Liver (tissue), 9 donors: ENCODE measurements around the gene PTK7. TPM values are rescaled to one million over a fixed set of nuclear protein-coding genes. Genes with fewer than 3 reads are reported as not detected.

Experiments
- DNase-seq: peaks from one replicate; pipeline ENCODE4 v3.0.0-alpha.2; 2017; ENCODE audit warnings: low spot score
- H3K27ac ChIP-seq, 2 donors: one replicate each; pipeline ENCODE4 v1.7.0; 2013; ENCODE audit warnings: inconsistent platforms in 2 of 2, low read length in 2 of 2, control low read depth in 1 of 2, low read depth in 1 of 2, mild to moderate bottlenecking in 1 of 2
- H3K27me3 ChIP-seq, 4 donors: one replicate each; pipeline versions ENCODE4 v1.6.1 to v1.7.0; 2013; ENCODE audit warnings: low read length in 3 of 4, inconsistent platforms in 1 of 4, mild to moderate bottlenecking in 1 of 4, moderate library complexity in 1 of 4; ENCODE audit not compliant: control insufficient read depth in 4 of 4, insufficient read depth in 4 of 4
- H3K36me3 ChIP-seq, 4 donors: one replicate each; pipeline versions ENCODE4 v1.6.1 to v1.7.0; 2013; ENCODE audit warnings: low read length in 3 of 4, mild to moderate bottlenecking in 3 of 4, low read depth in 1 of 4, moderate library complexity in 1 of 4; ENCODE audit not compliant: control insufficient read depth in 4 of 4, insufficient read depth in 3 of 4
- H3K4me1 ChIP-seq, 4 donors: one replicate each; pipeline versions ENCODE4 v1.6.1 to v1.7.0; 2013; ENCODE audit warnings: low read length in 3 of 4, mild to moderate bottlenecking in 3 of 4, moderate library complexity in 1 of 4; ENCODE audit not compliant: control insufficient read depth in 4 of 4, insufficient read depth in 4 of 4
- H3K4me3 ChIP-seq, 3 donors: one replicate each; pipeline versions ENCODE4 v1.6.1 to v1.7.0; 2013; ENCODE audit warnings: low read length in 3 of 3, control low read depth in 1 of 3, low read depth in 1 of 3, mild to moderate bottlenecking in 1 of 3
- H3K9ac ChIP-seq, 2 donors: one replicate each; pipeline ENCODE4 v1.7.0; 2013; ENCODE audit warnings: low read length in 2 of 2, mild to moderate bottlenecking in 2 of 2, moderate library complexity in 2 of 2, control low read depth in 1 of 2, low read depth in 1 of 2
- H3K9me3 ChIP-seq, 4 donors: one replicate each; pipeline versions ENCODE4 v1.6.1 to v1.7.0; 2013; ENCODE audit warnings: low read length in 3 of 4; ENCODE audit not compliant: control insufficient read depth in 4 of 4
- ATF3 ChIP-seq: IDR thresholded peaks from 2 replicates; pipeline ENCODE4 v1.6.1; 2016; ENCODE audit warnings: antibody characterized with exemption
- CTCF ChIP-seq: fragments of 150-350 bp; IDR thresholded peaks from 2 replicates; pipeline ENCODE4 v1.5.1; 2017; ENCODE audit warnings: improper control_type of control experiment, low read depth, low read length; ENCODE audit not compliant: missing input control
- EGR1 ChIP-seq, 2 donors: IDR thresholded peaks; 2 replicates each; pipeline ENCODE4 v1.6.1; 2016 to 2018; ENCODE audit warnings: antibody characterized with exemption in 2 of 2, low read depth in 2 of 2
- FOXA1 ChIP-seq: IDR thresholded peaks from 2 replicates; pipeline ENCODE4 v1.6.1; 2016; ENCODE audit warnings: antibody characterized with exemption
- FOXA2 ChIP-seq: IDR thresholded peaks from 2 replicates; pipeline ENCODE4 v1.6.1; 2016; ENCODE audit warnings: antibody characterized with exemption
- HNF4A ChIP-seq, 2 donors: conservative IDR thresholded peaks; 2 replicates each; pipeline ENCODE4 v1.6.1; 2016; ENCODE audit warnings: antibody characterized with exemption in 2 of 2, mild to moderate bottlenecking in 2 of 2
- JUND ChIP-seq, 2 donors: IDR thresholded peaks; 2 replicates each; pipeline ENCODE4 v1.6.1; 2016; ENCODE audit warnings: antibody characterized with exemption in 2 of 2
- MAX ChIP-seq: IDR thresholded peaks from 2 replicates; pipeline ENCODE4 v1.6.1; 2016; ENCODE audit warnings: antibody characterized with exemption
- NR2F2 ChIP-seq: IDR thresholded peaks from 2 replicates; pipeline ENCODE4 v1.6.1; 2016; ENCODE audit warnings: antibody characterized with exemption
- RAD21 ChIP-seq, 2 donors: IDR thresholded peaks; 2 replicates each; pipeline ENCODE4 v1.6.1; 2016; ENCODE audit warnings: antibody characterized with exemption in 2 of 2, mild to moderate bottlenecking in 2 of 2
- REST ChIP-seq: IDR thresholded peaks from 2 replicates; pipeline ENCODE4 v1.6.1; 2016; ENCODE audit warnings: antibody characterized with exemption, mild to moderate bottlenecking
- RXRA ChIP-seq, 2 donors: IDR thresholded peaks; 2 replicates each; pipeline ENCODE4 v1.6.1; 2017 to 2018; ENCODE audit warnings: antibody characterized with exemption in 2 of 2, mild to moderate bottlenecking in 1 of 2
- SP1 ChIP-seq: IDR thresholded peaks from 2 replicates; pipeline ENCODE4 v1.6.1; 2018; ENCODE audit warnings: antibody characterized with exemption, mild to moderate bottlenecking
- TAF1 ChIP-seq: conservative IDR thresholded peaks from 2 replicates; pipeline ENCODE4 v1.6.1; 2016; ENCODE audit warnings: antibody characterized with exemption, mild to moderate bottlenecking
- YY1 ChIP-seq: IDR thresholded peaks from 2 replicates; pipeline ENCODE4 v1.6.1; 2016; ENCODE audit warnings: antibody characterized with exemption, mild to moderate bottlenecking
- ZBTB33 ChIP-seq: IDR thresholded peaks from 2 replicates; pipeline ENCODE4 v1.6.1; 2016; ENCODE audit warnings: antibody characterized with exemption
- WGBS: extraction: QIAGEN DNeasy Blood & Tissue Kit; methylation state at CpG from one replicate; pipeline ENCODE4 v1.1.7; 2013; 5-methylcytosine and 5-hydroxymethylcytosine counted together
- polyA plus RNA-seq, 2 donors: library from polyadenylated mRNA; stranded (reverse) in 1 of 2; unstranded in 1 of 2; fragments of 200-250 nt in 1 of 2; fragments of >200 nt in 1 of 2; fragmentation: Nextera tagmentation in 1 of 2; extraction: Ambion mirVana in 1 of 2; gene quantifications; one replicate each; pipeline versions ENCODE4 v1.2.1 to v1.2.3, GENCODE V29; 2013 to 2015
- total RNA-seq, 2 donors: library from RNA; depleted of rRNA; stranded (reverse); fragments of >200 nt; gene quantifications; one replicate each; pipeline ENCODE4 v1.2.3, GENCODE V29; 2014
- donor health status: healthy.
- donor health status: healthy.
- donor health status: healthy.
- donor health status: healthy.
- donor health status: healthy.

PTK7 gene
- total and polyA plus RNA-seq, 4 donors, result 0.67 to 10.5 (median 1.3) TPM

GRCh38 chr6:43170417-43170930 is 94.4 kb downstream of the PTK7 start:
- Histone ChIP-seq H3K9me3 (no peaks in the 10 kb centered on the region), H3K9ac (peak overlapping the region; percentile 34 to 85), H3K4me1 (peaks cover 5 to 33% (median 20%) of the 10 kb centered on the region in 4 donors), H3K4me3 (peak overlapping the region; percentile 22 to 66 (median 44)), H3K27me3 (no peaks in the 10 kb centered on the region), H3K27ac (peak overlapping the region; percentile 89 to 90), H3K36me3 (peaks cover 0 to 6% (median 3%) of the 10 kb centered on the region in 4 donors)
- TF ChIP-seq FOXA1 (no peak), TAF1 (peak; percentile 69), ZBTB33 (no peak), HNF4A (conservative IDR thresholded peaks at IDR 0.05) (peak; percentile 29 to 37), EGR1 (IDR thresholded peaks at IDR 0.05; ENCODE audit: low read depth in 2 of 2) (no peak), REST (no peak), RXRA (IDR thresholded peaks at IDR 0.05) (no peak), ATF3 (no peak), SP1 (peak; percentile 83), JUND (IDR thresholded peaks at IDR 0.05) (no peak), NR2F2 (no peak)
- no peak for DNase-seq
- WGBS, result under 1% methylated on average over 18 of the region's 18 CpGs

- peak; percentile 99 for DNase-seq
- Histone ChIP-seq H3K4me3 (peak within 1 kb of the TSS; percentile 77 to 96 (median 92)), H3K36me3 (peaks cover 3 to 12% (median 9%) of the 10 kb centered on the region in 4 donors), H3K4me1 (peaks cover 5 to 33% (median 20%) of the 10 kb centered on the region in 4 donors), H3K27me3 (no peaks in the 10 kb centered on the region), H3K27ac (peak within 1 kb of the TSS; percentile 90 to 91), H3K9ac (peak within 1 kb of the TSS; percentile 82 to 85), H3K9me3 (no peaks in the 10 kb centered on the region)
- WGBS, result under 1% methylated on average over 83 of the region's 83 CpGs
- peak; percentile 35 for TF ChIP-seq TAF1
- TF ChIP-seq JUND (IDR thresholded peaks at IDR 0.05), result peak in 1 of 2 donors; percentile 71
- TF ChIP-seq NR2F2, result peak; percentile 31
- peak; percentile 69 for TF ChIP-seq CTCF
- TF ChIP-seq HNF4A (conservative IDR thresholded peaks at IDR 0.05), result peak; percentile 13 to 27
- peak; percentile 64 for TF ChIP-seq FOXA2
- TF ChIP-seq RXRA (IDR thresholded peaks at IDR 0.05), result peak; percentile 40 to 42
- peak; percentile 86 for TF ChIP-seq YY1
- peak in 1 of 2 donors; percentile 41 for TF ChIP-seq EGR1 (IDR thresholded peaks at IDR 0.05; ENCODE audit: low read depth in 2 of 2)
- TF ChIP-seq ZBTB33, result peak; percentile 91
- TF ChIP-seq MAX, result peak; percentile 63
- TF ChIP-seq RAD21 (IDR thresholded peaks at IDR 0.05), result peak in 1 of 2 donors; percentile 15
- TF ChIP-seq ATF3, result no peak
Observed at GRCh38 chr6:43170931-43171706, 95.0 kb downstream of the PTK7 start, which contains the start of gene SRF. Gene SRF, plus strand, starts transcription at chr6:43171269. Its CDS starts 388 bp downstream, at chr6:43171657.
